IPS-NIHi11 (cell line): ENCODE measurements around the gene CAMTA1.
"Not testable (repeated sequence)": the region's sequence is repeated elsewhere in the genome, so short reads cannot be mapped to it uniquely, and the experiment has no call there.

Source experiments
- DNase-seq: peaks from one replicate; pipeline ENCODE4 v3.0.0; 2012; ENCODE audit warnings: mixed read lengths, low spot score

The CAMTA1 gene

DNA sequence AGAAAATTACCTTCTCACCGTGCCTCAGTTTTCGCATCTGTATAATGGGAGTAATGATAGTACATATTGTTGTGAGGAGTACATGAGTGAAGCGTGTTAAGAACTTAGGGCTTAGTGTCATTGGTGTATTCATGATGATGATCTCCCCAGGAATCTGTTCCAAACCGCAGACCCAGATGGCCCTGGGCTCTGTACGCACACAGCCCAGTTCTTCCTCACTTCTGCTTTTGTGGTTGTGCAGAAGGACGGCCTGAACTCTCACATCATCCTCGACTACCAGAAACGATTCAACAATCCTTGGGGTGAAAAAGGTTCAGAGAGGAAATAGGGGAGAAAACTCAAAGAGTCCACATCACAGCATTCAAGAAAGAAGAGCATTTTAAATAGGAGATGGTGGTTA is 323.0 kb downstream of the CAMTA1 start:
- no peak for DNase-seq

DNA sequence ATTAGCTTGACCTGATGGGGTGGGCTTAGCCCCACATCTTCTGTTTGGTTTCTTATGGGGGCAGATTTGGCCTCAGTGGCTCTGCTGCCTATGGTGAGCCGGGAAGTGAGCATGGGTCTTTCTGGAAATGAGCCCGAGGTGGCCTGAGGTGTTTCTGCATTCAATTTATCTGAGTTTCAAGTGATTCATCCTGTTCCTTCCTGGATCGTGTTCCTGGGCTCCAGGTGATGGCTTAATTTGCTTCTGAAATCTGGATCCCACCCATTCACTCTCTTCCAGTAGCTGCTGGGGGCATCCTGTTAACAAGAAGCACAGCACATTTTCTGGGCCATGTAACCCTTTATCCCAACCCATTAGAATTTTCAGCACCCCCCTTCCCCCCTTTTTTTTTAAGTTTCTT is 324.6 kb downstream of the CAMTA1 start:
- DNase-seq: no peak

DNA sequence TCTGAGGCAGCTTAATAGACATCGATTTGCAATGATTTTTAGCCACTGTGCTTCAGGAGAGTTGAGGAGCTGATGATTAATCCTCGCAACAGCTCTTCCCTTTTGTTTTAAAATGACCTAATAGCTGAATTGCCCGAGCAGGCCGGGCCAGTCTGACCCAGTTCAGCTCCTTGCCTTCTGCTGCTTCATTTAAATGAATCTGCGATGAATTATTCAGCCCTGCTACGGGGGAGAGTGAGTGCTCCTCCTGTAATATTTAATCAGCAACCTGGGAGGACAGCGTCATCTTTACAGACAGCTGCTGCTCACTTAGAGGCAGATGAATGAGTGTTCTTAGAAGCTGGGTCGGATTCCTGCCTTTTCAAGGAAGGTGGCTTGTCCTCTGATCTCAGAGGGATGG is 325.1 kb downstream of the CAMTA1 start:
- DNase-seq: no peak

DNA sequence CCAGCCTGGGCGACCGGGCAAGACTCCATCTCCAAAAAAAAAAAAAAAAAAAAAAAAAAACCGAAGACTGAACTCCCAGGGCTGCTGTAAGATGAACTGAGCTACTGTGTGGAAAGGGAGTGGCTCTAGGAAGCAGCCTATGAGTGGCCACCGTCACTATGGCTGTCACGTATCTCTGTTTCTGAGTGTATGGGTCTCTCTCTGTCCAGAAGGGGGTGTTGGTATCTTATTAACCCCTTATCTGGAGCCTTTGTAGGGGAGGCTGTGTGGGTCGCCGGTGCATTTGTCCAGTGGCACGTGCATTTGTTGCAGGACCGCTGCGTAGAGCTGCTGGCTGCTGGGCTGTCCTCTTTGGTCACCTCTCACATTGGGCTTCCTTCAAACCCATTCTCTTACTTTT is 326.6 kb downstream of the CAMTA1 start:
- no peak for DNase-seq

DNA sequence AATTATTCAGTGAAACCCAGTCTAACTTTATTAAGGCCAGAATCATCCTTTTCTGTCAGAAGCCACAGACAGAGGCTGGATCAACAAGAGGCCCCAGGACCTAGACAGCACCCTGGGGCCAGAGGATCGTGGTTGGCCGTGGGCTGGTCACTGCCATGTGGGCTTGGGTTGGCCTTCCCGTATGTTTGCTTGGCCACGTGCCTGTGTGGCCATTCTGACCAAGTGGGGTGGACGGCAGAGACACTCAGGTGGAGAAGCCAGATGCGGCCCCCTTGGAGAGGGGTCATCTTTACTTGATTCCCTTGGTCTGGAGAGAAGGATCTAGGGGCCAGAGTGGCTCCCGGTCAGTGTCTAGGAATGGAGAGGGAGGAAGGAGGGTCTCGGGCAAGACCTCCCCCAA is 327.9 kb downstream of the CAMTA1 start:
- no peak for DNase-seq

- DNase-seq: no peak
Measured at GRCh38 chr1:7113822-7114221, 328.6 kb downstream of the CAMTA1 start.

GRCh38 chr1:7116001-7116400 is 330.7 kb downstream of the CAMTA1 start:
- no peak for DNase-seq

GRCh38 chr1:7117399-7118281 is 332.4 kb downstream of the CAMTA1 start:
- DNase-seq: peak; percentile 73

DNA sequence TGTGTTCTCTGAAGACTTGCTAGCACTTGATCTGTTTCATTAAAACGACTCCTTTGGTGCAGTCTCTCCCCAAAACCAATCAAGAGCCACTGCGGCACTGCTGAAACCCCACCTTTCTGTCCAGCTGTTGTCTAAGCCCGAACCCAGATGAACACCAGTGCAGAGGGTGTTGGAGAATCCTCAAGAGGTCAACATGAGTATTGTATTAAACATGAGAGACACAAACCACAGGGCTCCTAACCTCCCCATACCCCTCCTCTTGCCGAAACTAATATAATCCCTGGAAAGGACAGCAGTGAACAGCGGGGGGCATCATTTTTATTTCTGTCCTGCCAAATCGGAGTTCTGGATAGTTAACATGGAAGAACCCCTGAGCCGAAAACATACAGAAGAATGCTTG is 333.9 kb downstream of the CAMTA1 start:
- no peak for DNase-seq

DNA sequence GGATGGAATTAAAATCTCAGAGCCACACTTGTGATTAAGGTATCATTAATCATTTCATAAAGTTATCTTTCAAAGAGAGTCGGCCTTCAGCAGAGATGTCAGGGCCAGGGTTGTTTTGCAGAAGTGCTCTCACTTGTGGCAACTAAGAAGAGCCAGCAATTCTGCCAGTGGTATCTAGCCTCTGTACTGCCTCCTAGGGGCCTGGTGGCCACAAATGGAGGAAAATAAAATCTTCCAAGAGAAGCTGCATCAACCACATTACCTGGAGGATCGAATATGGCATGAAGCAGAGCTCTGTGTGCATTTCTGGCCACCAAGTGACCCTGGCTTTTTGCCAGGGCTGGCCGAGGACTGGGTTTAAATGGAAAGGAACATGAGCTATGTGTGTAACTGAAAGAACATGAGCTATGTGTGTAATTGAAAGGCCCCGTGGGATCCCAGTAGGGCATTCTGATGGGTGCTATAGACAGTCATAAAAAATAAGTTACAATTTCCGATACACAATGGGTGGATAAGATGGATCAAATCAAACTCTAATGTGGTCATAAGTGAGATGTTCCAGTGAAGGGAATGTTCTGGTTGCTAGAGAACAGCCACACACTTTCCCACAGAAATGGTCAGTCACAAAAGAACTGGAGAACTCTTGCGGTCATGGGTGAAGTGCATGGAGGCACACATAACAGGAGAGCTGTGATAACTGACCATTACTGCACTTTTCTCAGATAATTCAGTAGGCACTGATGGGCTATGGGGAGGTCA is 335.8 kb downstream of the CAMTA1 start:
- no peak for DNase-seq

DNA sequence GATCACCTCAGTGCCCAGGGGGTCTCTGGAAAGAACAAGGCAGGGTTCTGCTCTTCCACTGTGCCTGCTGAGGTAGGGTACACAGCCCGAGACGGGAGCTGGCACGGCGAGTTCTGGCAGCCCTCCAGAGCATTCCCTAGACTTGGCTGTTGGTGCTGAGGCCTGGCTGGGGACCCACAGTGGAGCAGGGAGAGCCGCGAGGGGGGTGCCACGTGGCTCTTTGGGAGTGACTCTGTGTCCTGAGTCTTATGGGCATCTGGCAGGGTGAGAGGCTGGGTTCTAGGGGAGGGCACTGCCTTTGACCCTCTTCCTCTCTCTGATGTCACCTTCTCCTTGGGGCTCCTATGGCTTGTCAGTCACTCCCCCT is 336.4 kb downstream of the CAMTA1 start:
- DNase-seq: no peak

DNA sequence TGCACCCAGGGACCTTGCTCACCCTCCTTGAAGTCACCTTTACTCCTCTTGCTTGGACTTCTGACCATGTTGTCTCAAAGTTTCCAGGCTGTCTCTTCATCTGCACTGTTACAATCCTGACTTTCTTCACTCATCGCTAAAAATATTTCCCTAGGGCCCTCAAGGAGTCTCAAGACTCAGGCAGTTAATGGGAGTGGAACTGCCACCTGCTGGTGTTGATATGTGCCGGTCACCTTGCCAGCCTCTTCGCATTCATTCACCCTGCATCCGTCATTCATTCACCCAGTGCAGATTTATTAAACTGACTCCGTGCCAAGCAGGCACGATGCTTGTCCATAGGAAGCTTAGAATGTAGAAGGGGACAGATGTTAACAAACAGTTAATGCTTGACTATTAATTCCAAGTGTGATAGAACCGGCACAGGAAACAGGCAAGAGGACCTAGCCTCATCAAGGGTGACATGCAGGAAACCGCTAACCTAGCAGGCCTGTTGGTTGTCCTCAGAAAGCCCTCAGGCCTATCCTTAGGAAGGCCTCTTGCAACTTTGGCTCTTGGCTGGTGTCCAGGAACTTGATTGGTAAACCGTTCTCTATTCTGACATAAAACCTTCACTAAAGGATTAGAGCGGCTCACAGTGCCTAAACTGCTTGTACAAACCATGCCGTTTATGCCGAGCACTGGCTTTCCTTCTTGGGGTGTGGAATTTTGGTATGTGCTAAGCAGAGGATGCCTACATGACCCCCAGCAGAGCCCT is 342.2 kb downstream of the CAMTA1 start:
- no peak for DNase-seq

DNA sequence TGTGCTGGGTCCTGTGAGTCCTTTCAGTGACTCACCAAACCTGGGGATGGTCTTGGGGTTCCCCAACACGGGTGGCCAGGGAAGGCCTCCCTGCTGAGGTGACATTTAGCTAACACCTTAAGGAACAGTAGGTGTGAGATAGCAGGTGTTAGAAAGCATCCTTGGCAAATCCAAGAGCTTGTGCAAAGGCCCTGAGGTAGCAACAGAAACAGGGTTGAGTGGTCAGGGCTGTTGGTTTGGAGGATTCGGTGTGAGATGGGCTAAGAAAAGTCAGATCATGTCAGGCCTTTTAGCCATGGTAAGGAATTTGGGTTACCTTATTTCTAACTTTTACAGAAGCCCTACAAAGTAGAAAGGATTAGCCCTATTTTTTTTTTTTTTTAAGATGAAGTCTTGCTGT is 343.0 kb downstream of the CAMTA1 start:
- no peak for DNase-seq

- DNase-seq: no peak
Measured at GRCh38 chr1:7130127-7130526, 344.9 kb downstream of the CAMTA1 start.

- no peak for DNase-seq
Measured at GRCh38 chr1:7135493-7135892, 350.2 kb downstream of the CAMTA1 start.

GRCh38 chr1:7136166-7136953 is 351.1 kb downstream of the CAMTA1 start:
- no peak for DNase-seq

- no peak for DNase-seq
Measured at GRCh38 chr1:7140251-7140650, 355.0 kb downstream of the CAMTA1 start.

GRCh38 chr1:7145947-7146346 is 360.7 kb downstream of the CAMTA1 start:
- DNase-seq: no peak

- DNase-seq: no peak
Measured at GRCh38 chr1:7146710-7147109, 361.5 kb downstream of the CAMTA1 start.

- DNase-seq: not testable (repeated sequence)
Measured at GRCh38 chr1:7147581-7148282, 362.5 kb downstream of the CAMTA1 start.
